ENCODE measurements around the gene EGFL8.
"Not testable (repeated sequence)": the region's sequence is repeated elsewhere in the genome, so short reads cannot be mapped to it uniquely, and the experiment has no call there.

The EGFL8 gene

GRCh38 chr6:32198345-32198696 is 33.9 kb downstream of the EGFL8 start:
- DNase-seq = no peak

- DNase-seq = no peak
Observed at GRCh38 chr6:32198866-32199265, 34.5 kb downstream of the EGFL8 start.

GRCh38 chr6:32200711-32201475 is 36.5 kb downstream of the EGFL8 start:
- no peak for DNase-seq

GRCh38 chr6:32202186-32202585 is 37.8 kb downstream of the EGFL8 start:
- no peak for DNase-seq

- DNase-seq = peak; percentile 6
Observed at GRCh38 chr6:32203426-32204267, 39.3 kb downstream of the EGFL8 start.

GRCh38 chr6:32204268-32204715 is 39.9 kb downstream of the EGFL8 start:
- no peak for DNase-seq

- DNase-seq = no peak
Observed at GRCh38 chr6:32208996-32209395, 44.6 kb downstream of the EGFL8 start.

- no peak for DNase-seq
Observed at GRCh38 chr6:32210191-32210601, 45.8 kb downstream of the EGFL8 start.

- not testable (repeated sequence) for DNase-seq
Observed at GRCh38 chr6:32211432-32211831, 47.0 kb downstream of the EGFL8 start.

- DNase-seq = no peak
Observed at GRCh38 chr6:32212076-32212760, 47.8 kb downstream of the EGFL8 start.

GRCh38 chr6:32213649-32214048 is 49.3 kb downstream of the EGFL8 start:
- DNase-seq = no peak

GRCh38 chr6:32214126-32214525 is 49.7 kb downstream of the EGFL8 start:
- no peak for DNase-seq

GRCh38 chr6:32215617-32216016 is 51.2 kb downstream of the EGFL8 start:
- DNase-seq = no peak

- no peak for DNase-seq
Observed at GRCh38 chr6:32216285-32216684, 51.9 kb downstream of the EGFL8 start.

GRCh38 chr6:32216998-32217397 is 52.6 kb downstream of the EGFL8 start:
- no peak for DNase-seq
